ENCODE data around the gene MRPS12.

The MRPS12 gene

DNA sequence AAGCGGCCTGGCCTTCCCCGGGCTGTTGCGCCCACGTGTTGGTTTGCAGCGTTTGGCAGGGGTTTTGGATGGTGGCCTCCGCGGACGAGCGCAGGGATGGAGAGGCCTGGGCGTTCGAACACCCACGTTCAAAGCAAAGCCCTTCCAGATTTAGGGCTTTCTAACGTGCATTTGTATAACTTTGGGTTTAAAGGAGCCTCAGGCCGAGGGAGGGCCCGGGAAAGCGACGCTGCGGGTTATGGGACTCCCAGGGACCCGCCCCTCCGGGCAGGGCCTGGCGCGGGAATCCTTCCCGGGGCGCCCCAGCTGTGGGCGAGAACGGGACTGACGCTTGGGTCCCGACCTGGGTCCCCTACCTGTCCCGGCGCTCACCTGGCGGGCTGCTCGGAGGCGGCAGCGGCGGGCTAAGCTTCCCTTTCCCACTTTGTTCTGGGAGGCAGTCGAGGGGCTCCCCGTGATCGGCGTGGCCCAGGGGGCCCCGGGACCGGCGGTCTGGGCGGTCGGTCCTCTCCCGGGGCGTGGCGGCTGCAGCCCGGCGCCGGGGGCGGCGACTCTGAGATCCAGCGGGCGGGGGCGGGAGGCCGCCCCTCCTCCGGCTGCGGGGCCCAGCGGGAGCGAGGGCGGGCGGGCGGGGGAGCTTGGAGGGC, 44.6 kb downstream of the MRPS12 start, which contains the start of gene FBXO17:
TSS of gene FBXO17 (minus strand) at position 529 of the 647 bp plus-strand sequence. CDS start 25,423 bp downstream, outside the sequence.
- Histone ChIP-seq H3K36me3 (ENCODE audit: insufficient read depth, low read length) (no peaks in the 10 kb centered on the region), H4K20me1 (ENCODE audit: insufficient read depth, low read length) (no peaks in the 10 kb centered on the region), H3K9me3 (ENCODE audit: insufficient read depth, low read length, severe bottlenecking) (peaks cover 4% of the 10 kb centered on the region), H3K4me2 (ENCODE audit: insufficient read depth, low read length) (no peak within 1 kb of the TSS), H3K27ac (ENCODE audit: low read length) (no peak within 1 kb of the TSS), H2AFZ (ENCODE audit: low read depth, low read length) (no peak within 1 kb of the TSS), H3K79me2 (ENCODE audit: insufficient read depth, low read length) (no peaks in the 10 kb centered on the region), H3K4me1 (ENCODE audit: insufficient read depth, low read length) (no peaks in the 10 kb centered on the region), H3K9ac (ENCODE audit: low read depth, low read length) (no peak within 1 kb of the TSS), H3K27me3 (ENCODE audit: insufficient read depth, low read length, poor library complexity) (no peaks in the 10 kb centered on the region), H3K4me3 (ENCODE audit: low read depth in 1 of 2, low read length in 2 of 2) (no peak within 1 kb of the TSS)
- ATAC-seq (ENCODE audit: insufficient read depth, low read depth), result no peak
- DNase-seq, result no peak
- no peak for TF ChIP-seq EZH2 (IDR thresholded peaks at IDR 0.05; ENCODE audit: borderline replicate concordance, low read depth, low read length, severe bottlenecking)
- TF ChIP-seq CTCF (IDR thresholded peaks at IDR 0.05; ENCODE audit: borderline replicate concordance, extremely low read depth, low read length, poor library complexity, severe bottlenecking), result no peak

- ATAC-seq (ENCODE audit: insufficient read depth, low read depth) (no peak), DNase-seq (no peak)
- H3K9ac ChIP-seq (ENCODE audit: low read depth, low read length), result no peak overlapping the region
- no peak overlapping the region for H2AFZ ChIP-seq (ENCODE audit: low read depth, low read length)
- TF ChIP-seq CTCF (IDR thresholded peaks at IDR 0.05; ENCODE audit: borderline replicate concordance, extremely low read depth, low read length, poor library complexity, severe bottlenecking) (no peak), EZH2 (IDR thresholded peaks at IDR 0.05; ENCODE audit: borderline replicate concordance, low read depth, low read length, severe bottlenecking) (no peak)
- H3K27ac ChIP-seq (ENCODE audit: low read length), result no peak overlapping the region
- peaks cover 9% of the 10 kb centered on the region for H3K9me3 ChIP-seq (ENCODE audit: insufficient read depth, low read length, severe bottlenecking)
- H3K4me1 ChIP-seq (ENCODE audit: insufficient read depth, low read length), result no peaks in the 10 kb centered on the region
- no peaks in the 10 kb centered on the region for H3K36me3 ChIP-seq (ENCODE audit: insufficient read depth, low read length)
- H3K79me2 ChIP-seq (ENCODE audit: insufficient read depth, low read length), result no peaks in the 10 kb centered on the region
- H3K27me3 ChIP-seq (ENCODE audit: insufficient read depth, low read length, poor library complexity), result no peaks in the 10 kb centered on the region
- H3K4me3 ChIP-seq (ENCODE audit: low read depth in 1 of 2, low read length in 2 of 2), result no peak overlapping the region
- no peak overlapping the region for H3K4me2 ChIP-seq (ENCODE audit: insufficient read depth, low read length)
- no peaks in the 10 kb centered on the region for H4K20me1 ChIP-seq (ENCODE audit: insufficient read depth, low read length)
These were observed 45.1 kb downstream of the MRPS12 start for GRCh38 chr19:38975861-38976271.

DNA sequence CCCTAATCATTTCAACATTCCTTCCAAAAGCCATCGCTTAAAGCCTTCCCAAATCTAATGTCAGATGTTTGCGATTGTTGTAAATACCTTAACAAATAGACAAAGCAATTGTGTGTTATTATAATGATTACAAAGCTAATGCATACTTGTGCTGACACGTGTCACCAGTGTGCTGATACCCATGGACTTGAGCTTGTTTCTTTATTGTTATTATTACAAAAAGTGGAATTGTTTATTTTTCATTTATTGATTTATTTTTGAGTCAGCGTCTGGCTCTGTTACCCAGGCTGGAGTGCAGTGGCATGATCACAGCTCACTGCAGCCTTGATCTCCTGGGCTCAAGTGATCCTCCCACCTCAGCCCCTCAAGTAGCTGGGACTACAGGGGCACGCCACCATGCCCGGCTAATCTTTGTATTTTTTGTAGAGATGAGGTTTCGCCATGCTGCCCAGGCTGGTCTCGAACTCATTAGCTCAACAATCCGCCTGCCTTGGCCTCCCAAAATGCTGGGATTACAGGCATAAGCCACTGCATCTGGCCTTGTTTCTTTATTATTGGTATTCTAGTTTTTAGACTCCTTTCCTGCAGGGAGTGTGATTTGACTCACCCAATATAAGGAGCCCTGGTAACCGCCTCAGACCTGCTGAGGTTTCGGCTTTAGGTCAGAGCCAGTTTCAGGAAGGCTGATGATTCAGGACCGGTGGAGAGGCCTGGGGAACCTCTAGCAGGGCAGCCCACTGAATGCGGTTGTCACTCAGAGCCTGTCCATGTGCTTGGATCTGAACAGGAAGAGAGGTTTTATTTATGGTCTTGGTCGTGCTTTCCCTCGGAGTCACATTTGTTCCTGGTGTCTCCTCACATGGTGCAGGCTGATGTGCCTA, 46.9 kb downstream of the MRPS12 start:
- Histone ChIP-seq H2AFZ (ENCODE audit: low read depth, low read length) (no peak overlapping the region), H3K4me3 (ENCODE audit: low read depth in 1 of 2, low read length in 2 of 2) (no peak overlapping the region), H3K27ac (ENCODE audit: low read length) (no peak overlapping the region), H4K20me1 (ENCODE audit: insufficient read depth, low read length) (no peaks in the 10 kb centered on the region), H3K27me3 (ENCODE audit: insufficient read depth, low read length, poor library complexity) (no peaks in the 10 kb centered on the region), H3K4me2 (ENCODE audit: insufficient read depth, low read length) (no peak overlapping the region), H3K79me2 (ENCODE audit: insufficient read depth, low read length) (no peaks in the 10 kb centered on the region), H3K9me3 (ENCODE audit: insufficient read depth, low read length, severe bottlenecking) (peaks cover 14% of the 10 kb centered on the region), H3K36me3 (ENCODE audit: insufficient read depth, low read length) (no peaks in the 10 kb centered on the region), H3K4me1 (ENCODE audit: insufficient read depth, low read length) (no peaks in the 10 kb centered on the region), H3K9ac (ENCODE audit: low read depth, low read length) (no peak overlapping the region)
- no peak for TF ChIP-seq CTCF (IDR thresholded peaks at IDR 0.05; ENCODE audit: borderline replicate concordance, extremely low read depth, low read length, poor library complexity, severe bottlenecking)
- no peak for TF ChIP-seq EZH2 (IDR thresholded peaks at IDR 0.05; ENCODE audit: borderline replicate concordance, low read depth, low read length, severe bottlenecking)
- DNase-seq (no peak), ATAC-seq (ENCODE audit: insufficient read depth, low read depth) (no peak)
